ENCODE data around the gene TIMM22. TPM values are rescaled to one million over a fixed set of nuclear protein-coding genes. Genes with fewer than 3 reads are reported as not detected.
"Not testable (repeated sequence)": the region's sequence is repeated elsewhere in the genome, so short reads cannot be mapped to it uniquely, and the experiment has no call there.

TIMM22 gene
- total RNA-seq, 4 donors from 2014 or later, result 14.7 to 17.1 (median 14.9) TPM

GRCh38 chr17:1042486-1042885 lies 45.6 kb downstream of the TIMM22 start:
- Histone ChIP-seq H3K4me1 (peaks cover 0 to 20% of the 10 kb centered on the region in 2 donors), H3K36me3 (no peaks in the 10 kb centered on the region), H3K9me3 (no peaks in the 10 kb centered on the region), H3K27ac (no peak overlapping the region), H3K4me3 (replicated peaks in 1 of 3) (no peak overlapping the region), H3K27me3 (no peaks in the 10 kb centered on the region)
- intact Hi-C loops (cut with DNase I), result no loop called here
- TF ChIP-seq POLR2A (IDR thresholded peaks at IDR 0.05), result no peak
- no peak for TF ChIP-seq CTCF (IDR thresholded peaks at IDR 0.05)
- 92 to 93% methylated on average over 19 of the region's 19 CpGs for WGBS, 2 donors
- DNase-seq, result no peak

- intact Hi-C loops (cut with DNase I), result no loop called here
- 42 to 47% methylated on average over 13 to 20 of the region's 21 CpGs for WGBS, 2 donors
- no peak for DNase-seq
- H3K4me3 ChIP-seq (replicated peaks in 1 of 3), result no peak overlapping the region
- H3K27ac ChIP-seq, result peak overlapping the region in 2 of 3 donors; percentile 43 to 51
- no peaks in the 10 kb centered on the region for H3K9me3 ChIP-seq
- TF ChIP-seq CTCF (IDR thresholded peaks at IDR 0.05) (no peak), POLR2A (IDR thresholded peaks at IDR 0.05) (no peak)
- H3K36me3 ChIP-seq, result no peaks in the 10 kb centered on the region
- H3K4me1 ChIP-seq, result peaks cover 0 to 20% of the 10 kb centered on the region in 2 donors
- no peaks in the 10 kb centered on the region for H3K27me3 ChIP-seq
These were observed 46.8 kb downstream of the TIMM22 start for GRCh38 chr17:1043601-1044251.

GRCh38 chr17:1044387-1045009 lies 47.6 kb downstream of the TIMM22 start:
- WGBS, 2 donors, result 97% methylated on average over 13 of the region's 13 CpGs
- H3K27me3 ChIP-seq; H3K9me3 ChIP-seq; DNase-seq; intact Hi-C loops (cut with DNase I); H3K4me3 ChIP-seq (replicated peaks in 1 of 3); H3K36me3 ChIP-seq: not testable (repeated sequence)
- peaks cover 0 to 14% of the 10 kb centered on the region in 2 donors for H3K4me1 ChIP-seq
- H3K27ac ChIP-seq, result peak overlapping the region in 1 of 3 donors; percentile 51

GRCh38 chr17:1045456-1045855 lies 48.5 kb downstream of the TIMM22 start:
- Histone ChIP-seq H3K4me1 (peaks cover 0 to 5% of the 10 kb centered on the region in 2 donors), H3K27ac (no peak overlapping the region)
- intact Hi-C loops (cut with DNase I), result no loop called here

GRCh38 chr17:1047177-1047878 lies 50.4 kb downstream of the TIMM22 start:
- no peaks in the 10 kb centered on the region for H3K9me3 ChIP-seq
- 63 to 79% methylated on average over 13 to 19 of the region's 21 CpGs for whole genome bisulfite sequencing, 2 donors
- no peaks in the 10 kb centered on the region for H3K27me3 ChIP-seq
- TF ChIP-seq CTCF (IDR thresholded peaks at IDR 0.05) (no peak), POLR2A (IDR thresholded peaks at IDR 0.05) (no peak)
- intact Hi-C loops (cut with DNase I), result no loop called here
- no peaks in the 10 kb centered on the region for H3K4me1 ChIP-seq
- no peak overlapping the region for H3K27ac ChIP-seq
- H3K4me3 ChIP-seq (replicated peaks in 1 of 3), result no peak overlapping the region
- no peaks in the 10 kb centered on the region for H3K36me3 ChIP-seq
- DNase-seq, result no peak

More at GRCh38 chr17:1045456-1045855, 48.5 kb downstream of the TIMM22 start:
- no peak for DNase-seq
- H3K9me3 ChIP-seq, result no peaks in the 10 kb centered on the region
- H3K36me3 ChIP-seq, result no peaks in the 10 kb centered on the region
- no peaks in the 10 kb centered on the region for H3K27me3 ChIP-seq
- TF ChIP-seq POLR2A (IDR thresholded peaks at IDR 0.05) (no peak), CTCF (IDR thresholded peaks at IDR 0.05) (no peak)
- no peak overlapping the region for H3K4me3 ChIP-seq (replicated peaks in 1 of 3)
- 88 to 94% methylated on average over 9 of the region's 9 CpGs for WGBS, 2 donors

All from thyroid gland (tissue), 4 donors.